Head of caudate nucleus (tissue), 42 donors: ENCODE data around the gene ENPP3.

ENCODE experiments used
- DNase-seq, 42 donors: peaks; one replicate each; pipeline versions ENCODE4 v3.0.0 to v3.0.0-alpha.2; 2020 to 2021; ENCODE audit warnings: mixed read lengths in 7 of 42
- intact Hi-C: fragments of 100-400 bp; cut with DNase I; formaldehyde crosslinking; loops from one replicate; pipeline ENCODE4 v1.15.0; 2022

ENPP3 gene

DNA sequence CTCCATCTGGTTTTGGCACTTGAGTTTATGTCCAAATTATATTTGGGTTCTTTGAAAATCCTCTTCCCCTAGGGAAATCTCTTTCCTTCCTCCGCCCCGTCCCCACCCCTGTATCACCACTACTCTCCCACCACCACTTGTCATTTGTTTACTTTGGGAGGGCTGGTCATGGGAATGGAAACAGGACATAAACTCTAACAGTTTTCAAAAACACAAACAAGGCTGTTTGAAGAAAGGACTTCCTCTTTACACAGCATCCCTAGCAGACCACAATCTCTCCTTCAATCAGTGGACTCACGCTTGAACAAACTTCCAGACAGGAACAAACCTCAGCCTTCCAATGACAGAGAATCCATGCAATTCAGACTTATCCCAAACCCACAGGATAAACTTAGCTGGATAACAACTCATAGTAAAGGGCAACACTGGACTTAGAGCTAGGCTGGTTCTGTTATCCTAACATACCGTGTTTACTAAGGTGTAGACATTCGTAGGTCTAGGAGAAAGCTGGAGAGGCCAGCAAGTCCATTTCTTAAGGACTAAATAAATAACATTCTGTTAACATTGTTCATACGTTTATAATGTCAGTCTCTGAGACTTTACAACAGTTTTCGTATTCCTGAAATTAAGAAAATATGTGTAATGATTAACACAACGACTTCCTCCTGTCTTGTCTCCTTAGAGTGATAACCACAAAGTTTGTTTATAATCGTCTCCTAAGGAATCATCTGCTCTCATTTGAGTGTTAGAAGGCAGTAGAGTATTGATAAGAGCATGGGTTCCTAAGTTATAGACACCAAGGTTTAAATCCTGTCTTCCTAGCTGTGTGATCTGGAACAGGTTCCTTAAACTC lies 117.8 kb downstream of the ENPP3 start:
- intact Hi-C loops = no loop called here
- no peak for DNase-seq

DNA sequence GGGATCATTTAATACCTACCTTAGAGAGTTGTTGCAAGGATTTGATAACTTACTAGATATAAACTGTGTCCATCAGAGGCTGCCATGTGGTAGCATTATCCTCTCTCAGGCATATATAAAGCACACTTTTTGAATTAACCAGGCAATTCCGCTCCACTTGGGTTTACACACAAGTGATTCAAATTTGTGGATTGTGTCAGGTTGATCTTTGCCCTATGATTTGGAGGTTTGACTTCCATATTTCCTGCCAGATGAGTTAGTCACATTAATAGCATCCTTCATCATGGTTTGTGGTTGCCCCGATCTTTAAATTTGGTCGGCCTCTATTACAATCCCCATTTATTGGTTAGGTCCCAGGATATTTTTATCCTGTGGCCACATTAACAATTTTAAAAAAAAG lies 118.5 kb downstream of the ENPP3 start:
- intact Hi-C loops = no loop called here
- DNase-seq = no peak

DNA sequence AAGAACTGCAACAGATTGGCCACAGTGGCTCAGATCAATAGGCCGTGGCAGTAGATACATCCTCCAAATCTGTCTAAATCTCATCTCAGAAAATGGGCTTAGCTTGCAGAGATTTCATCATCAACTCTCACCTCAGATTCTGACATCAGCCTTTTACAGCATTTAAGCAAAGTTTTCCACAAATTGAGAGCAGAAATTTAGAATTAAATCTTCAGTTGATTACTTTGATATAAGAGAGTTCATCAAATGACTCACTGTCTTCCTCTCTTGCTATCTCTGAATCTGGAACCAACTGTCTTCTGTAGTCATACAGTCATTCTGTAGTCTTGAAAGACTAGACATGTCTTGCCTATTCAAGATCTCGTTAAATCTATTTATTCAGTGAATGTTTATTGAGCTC lies 118.9 kb downstream of the ENPP3 start:
- intact Hi-C loops = no loop called here
- no peak for DNase-seq

DNA sequence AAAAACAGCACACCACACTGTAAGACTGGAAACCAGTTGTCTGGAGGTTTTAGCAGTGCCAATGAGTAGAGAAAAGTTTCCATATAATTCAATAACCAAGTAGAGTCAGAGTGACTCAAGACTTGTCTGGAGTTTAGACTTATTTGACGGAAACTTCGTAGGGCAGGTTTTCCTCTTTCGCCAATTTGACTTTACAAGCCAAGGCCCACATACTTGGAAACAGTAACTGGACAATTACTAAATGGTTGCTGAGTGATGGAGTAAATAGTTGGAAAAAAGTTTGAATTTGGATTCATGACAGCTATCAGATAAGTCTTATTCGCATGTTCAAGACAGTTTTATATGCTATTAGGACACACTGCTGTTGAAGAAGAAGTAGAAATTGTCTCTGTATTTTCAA lies 121.8 kb downstream of the ENPP3 start:
- intact Hi-C loops = no loop called here
- DNase-seq = no peak

DNA sequence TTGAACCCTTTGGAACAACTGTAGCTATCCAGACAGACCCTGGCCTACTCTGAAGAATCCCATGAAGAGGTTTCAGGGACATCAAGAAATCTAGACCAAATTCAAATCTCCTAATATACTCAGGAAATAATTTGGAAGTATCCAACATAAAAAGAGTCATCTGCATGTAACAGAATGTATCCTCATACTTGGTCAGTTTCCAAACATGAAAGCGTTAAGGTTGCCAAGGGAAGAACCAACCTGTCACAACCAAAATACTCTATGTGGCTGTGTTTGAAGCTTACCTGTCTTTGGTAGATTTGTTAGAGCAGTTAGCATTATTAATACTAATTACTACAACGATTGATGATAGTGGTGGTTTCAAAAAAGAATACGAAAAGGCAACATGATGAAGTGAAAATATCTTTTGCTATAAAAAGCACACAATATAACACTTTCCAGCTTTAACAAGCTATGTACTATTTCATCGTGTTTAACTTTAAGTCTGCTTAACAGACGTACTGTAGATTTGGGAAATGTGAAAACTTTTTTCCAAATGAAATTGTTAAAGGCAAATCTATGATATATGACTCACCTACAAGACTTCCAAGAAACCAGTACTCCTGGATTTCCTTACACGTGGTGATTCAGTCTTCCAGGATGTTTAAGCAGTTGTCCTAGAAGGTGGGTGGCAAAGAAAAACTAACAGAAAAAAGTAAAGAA lies 124.1 kb downstream of the ENPP3 start:
- no peak for DNase-seq
- intact Hi-C loops = no loop called here

DNA sequence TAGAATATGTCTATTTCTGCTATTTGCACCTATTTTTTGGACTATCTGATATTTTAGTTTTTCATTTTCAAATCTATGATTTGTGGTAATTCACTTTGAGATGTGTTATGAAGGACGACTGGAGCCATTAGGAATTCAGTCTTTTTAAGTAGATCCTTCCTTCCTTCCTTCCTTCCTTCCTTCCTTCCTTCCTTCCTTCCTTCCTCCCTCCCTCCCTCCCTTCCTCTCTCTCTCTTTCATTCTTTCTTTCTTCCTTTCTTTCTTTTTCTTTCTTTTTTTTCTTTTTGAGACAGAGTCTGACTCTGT lies 124.6 kb downstream of the ENPP3 start:
- intact Hi-C loops = no loop called here
- DNase-seq = no peak

DNA sequence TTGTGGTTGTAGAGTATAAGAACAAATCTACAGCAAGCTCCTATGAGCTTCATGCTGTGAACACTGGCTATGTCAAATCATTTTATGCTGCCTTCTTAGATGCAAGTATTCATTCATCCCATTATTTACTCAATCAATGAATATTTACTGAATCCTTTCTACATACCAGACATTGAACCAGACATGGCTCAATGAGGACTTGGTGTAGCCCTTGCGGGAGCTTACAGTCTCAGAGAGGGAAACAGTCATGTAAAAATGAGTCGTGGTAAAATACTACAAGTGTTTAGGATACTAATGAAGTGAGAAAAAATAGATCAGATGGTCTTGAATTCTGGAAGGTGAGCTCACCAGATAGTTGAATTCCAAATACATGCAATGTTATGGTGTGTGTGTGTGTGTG lies 125.9 kb downstream of the ENPP3 start:
- DNase-seq = no peak
- intact Hi-C loops = no loop called here

DNA sequence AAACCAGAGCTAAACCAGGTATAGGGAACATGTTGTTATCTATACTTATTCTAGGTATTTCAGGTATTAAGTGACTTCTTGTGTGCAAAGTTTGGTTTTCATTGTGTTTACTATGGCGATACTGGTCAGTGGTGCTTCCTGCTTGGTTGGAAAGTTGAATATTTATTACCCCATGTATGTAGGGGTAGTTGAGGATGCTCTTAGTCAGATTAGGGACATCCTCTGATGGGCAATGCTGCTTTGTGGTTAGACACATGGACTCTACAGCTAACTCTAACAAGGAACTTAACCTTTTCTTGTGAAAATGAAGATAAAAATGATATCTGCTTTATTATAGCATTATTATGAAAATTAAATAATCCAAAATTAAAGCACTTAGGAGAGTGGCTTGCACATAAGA lies 126.6 kb downstream of the ENPP3 start:
- intact Hi-C loops = no loop called here
- DNase-seq = no peak

DNA sequence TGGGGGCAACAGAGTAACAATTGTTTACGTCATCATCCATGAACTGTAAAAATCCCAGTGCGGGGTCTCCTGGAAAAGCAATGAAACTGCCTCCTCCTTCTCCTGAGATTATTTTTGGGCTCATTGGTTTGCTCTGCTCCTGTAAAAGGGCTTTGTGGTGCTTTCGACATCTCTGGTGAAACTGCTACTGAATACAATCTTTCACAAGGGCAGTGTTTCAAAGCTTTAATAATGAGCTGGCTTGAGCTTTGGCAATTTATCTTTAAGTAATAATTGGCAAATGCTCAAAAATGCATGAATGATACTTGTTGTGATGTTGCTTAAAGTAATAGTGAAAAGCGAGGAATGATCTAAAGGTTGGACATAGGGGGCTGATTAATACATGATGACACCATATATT lies 127.2 kb downstream of the ENPP3 start:
- intact Hi-C loops = no loop called here

DNA sequence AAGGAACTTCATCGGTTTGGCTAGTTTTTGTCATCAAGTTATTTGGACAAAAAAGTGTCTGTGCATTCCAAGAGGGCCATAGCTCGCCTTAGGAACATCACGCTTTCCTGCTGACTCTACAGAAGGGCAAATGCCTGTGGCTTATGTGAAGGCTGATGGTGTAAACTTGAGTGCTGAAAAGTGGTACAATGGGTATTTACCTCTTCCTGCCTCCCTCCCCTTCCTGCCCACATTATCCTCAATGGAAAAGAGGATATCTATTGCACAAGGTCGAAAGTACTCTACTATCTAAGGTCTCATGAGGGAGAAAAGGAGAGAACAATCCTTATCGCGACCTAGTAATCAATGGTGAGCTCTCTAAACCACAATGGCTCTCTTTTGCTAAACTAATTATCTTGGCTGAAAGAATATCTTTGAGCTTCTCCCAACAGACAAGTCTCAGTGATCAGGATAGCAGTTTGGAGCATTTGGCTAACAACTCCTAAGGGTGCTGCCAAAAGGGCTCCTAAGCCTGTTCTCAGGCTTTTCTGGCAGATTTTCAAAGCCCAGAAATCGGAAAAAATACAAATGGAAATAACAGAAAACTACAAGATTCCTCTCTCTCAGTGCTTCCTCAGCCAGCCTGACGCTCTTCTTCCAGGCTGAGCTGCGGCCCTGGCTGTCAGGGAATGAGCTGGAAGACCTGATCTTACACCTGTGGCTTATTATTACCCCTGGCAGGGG lies 128.1 kb downstream of the ENPP3 start:
- DNase-seq = no peak
- intact Hi-C loops = no loop called here

More for the DNA sequence above, 127.2 kb downstream of the ENPP3 start:
- DNase-seq = no peak

DNA sequence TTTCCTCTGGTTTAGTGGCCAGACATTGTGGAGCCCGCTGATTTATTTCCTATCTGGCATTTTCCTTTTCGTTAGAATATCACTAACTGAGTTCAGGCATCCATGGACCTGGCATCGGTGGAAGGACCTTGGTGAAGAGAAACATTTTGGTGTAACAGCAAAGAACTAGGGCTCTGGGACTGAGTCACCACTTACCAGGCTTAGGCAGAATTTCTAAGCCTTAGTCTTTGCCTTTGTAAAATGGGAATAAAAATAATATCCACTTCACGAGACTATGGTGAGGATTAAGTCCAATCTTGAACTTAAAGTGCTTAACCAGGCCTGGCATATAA lies 128.7 kb downstream of the ENPP3 start:
- no peak for DNase-seq
- intact Hi-C loops = no loop called here

DNA sequence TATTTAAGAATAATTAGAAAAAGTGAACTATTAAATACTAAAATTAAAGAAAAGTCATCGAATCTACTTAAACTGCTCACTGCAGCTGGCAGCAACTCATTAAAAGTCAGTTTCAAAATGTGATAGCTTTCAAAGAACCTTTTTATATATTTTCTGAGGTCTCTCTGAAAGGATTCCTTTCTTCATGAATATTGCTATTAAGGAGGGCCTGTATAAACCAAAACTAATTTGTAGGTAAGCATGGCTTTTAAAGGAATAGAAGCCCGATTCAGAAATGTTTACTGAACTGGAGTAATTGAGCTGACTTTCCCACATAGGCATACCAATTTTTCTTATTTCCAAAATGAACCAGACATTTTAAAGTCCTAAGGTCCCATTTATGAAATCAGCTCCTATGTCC lies 129.5 kb downstream of the ENPP3 start:
- DNase-seq = no peak
- intact Hi-C loops = no loop called here

DNA sequence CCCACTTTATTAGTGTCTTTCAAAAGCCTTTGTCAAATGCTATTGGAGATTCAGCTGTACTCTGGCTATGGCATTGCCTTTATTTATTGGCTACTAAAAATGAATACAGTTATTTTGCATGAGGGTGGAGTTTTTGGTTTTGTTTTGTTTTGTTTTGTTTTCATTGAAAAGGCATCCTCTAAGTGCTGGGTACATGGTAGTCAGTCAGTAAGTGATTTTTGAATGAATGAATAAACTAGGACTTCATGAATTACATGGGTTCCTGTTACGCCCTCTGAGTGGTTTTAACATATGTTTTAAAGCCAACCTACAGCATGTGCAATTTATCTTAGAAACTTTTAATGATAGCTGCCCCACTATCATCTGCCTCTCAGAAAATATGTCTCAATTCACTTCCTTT lies 131.9 kb downstream of the ENPP3 start:
- intact Hi-C loops = no loop called here
- DNase-seq = no peak

DNA sequence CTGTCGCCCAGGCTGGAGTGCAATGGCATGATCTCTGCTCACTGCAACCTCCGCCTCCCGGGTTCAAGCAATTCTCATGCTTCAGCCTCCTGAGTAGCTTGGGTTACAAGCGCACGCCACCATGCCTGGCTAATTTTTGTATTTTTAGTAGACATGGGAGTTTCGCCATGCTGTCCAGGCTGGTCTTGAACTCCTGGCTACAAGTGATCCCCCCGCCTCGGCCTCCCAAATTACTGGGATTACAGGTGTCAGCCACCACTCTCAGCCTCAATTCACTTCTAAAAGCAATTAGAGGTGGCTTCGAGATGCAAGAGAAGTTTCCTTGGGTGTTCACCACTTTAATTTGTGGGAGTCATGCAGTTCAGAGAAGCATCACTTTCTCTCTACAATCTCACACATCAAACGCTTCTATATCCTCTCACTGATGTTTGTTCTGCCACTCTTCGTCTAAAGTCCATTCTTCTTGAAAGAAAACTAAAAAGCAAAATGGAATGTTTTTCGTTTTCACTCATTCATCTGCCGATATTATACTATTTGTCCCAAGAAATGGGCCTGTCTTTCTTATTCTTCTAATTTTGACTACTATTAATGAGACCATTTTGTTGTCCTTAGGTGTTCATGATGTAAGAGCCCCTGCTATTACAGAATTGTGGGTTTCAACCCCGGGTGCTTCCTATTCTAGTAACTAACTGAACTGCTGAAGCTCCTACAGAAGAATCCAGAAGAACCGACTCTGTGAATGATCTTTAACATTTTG lies 132.5 kb downstream of the ENPP3 start:
- intact Hi-C loops = no loop called here
- DNase-seq = no peak

DNA sequence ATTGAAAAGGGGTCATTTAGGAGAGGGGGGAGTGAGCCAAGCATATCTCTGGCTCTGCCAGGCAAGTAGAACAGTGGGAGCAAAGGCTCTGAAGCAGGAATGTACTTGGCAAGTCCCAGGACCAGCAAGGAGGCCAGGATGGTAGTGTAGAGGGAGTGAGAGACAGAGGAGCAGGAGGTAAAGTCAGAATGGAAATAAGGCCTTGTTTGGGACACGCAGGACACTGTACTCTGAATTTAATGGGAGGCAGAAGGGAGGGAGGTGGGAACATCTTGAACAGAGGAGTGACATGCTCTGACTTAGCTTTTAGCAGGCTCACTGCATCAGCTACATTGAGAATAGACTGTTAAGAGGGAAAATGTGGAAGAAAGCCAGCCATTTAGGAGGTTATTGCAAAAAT lies 133.7 kb downstream of the ENPP3 start:
- intact Hi-C loops = no loop called here
- DNase-seq = no peak

DNA sequence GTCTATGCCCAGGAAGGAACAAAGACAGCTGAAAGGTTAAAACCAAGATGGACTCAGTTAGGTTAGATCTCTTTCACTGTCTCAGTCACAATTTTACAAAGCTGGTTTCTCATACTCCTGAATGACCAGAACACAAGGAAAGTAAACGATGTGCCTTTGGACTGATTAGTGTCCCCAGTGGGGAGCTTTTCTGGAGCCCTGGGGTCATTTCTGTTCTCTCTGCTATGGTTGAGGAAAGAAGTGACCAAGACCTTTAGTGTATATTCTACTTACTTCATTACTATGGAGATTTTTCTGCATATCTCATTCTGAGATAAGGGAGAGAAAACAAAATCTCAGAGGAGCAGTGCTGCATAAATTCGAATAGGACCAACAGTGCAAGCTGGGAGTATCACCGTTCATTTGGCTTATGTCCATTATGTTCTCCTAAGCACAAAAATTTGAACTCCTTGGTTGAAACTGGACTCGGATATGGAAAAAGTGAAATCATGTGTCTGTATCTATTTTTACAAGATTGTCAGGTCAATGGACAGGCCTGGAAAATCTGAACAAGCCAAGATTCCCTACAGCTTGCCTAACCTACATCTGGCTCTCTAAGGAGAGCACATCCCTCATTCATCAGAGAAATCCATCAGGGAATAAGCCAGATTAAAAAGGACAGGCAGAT lies 136.3 kb downstream of the ENPP3 start:
- intact Hi-C loops = no loop called here
- DNase-seq = no peak

DNA sequence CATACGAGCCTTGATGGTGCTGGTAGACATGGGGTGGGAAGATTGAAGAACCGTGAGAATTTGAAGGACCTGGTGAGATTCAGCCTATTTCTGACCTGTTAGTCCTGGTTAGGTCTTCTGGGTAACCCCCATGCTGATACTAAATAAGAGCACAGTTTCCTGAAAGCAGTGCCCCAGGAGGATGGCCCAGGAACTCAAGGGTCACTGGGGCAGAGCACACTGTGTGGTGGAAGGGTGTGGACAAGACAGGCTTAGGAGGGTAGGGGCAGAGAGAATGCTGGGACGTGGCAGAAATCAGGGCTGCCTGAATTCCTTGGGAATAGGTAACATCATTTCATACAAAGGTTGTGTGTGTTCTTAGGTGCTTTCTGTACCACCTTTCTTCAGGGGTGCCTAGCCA lies 138.8 kb downstream of the ENPP3 start:
- intact Hi-C loops = no loop called here
- no peak for DNase-seq

DNA sequence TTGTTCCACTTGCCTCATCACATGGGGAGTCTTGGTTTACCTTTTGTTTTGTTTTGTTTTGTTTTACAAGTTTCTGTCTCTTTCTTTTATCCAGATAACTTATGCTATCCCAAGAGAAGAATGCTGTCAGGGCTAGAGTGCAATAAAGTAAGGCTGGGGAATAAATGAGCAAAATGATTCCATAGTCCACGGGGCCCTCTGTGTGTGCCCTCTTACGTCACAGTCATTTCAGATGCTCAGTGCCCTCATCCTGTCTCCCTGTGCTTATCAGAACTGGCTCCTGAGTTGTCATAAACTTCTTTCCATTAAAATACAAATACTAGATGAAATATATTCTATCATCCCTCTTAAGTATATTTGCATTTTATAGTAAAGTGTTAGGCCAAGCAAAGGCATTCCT lies 139.9 kb downstream of the ENPP3 start:
- intact Hi-C loops = no loop called here
- no peak for DNase-seq

DNA sequence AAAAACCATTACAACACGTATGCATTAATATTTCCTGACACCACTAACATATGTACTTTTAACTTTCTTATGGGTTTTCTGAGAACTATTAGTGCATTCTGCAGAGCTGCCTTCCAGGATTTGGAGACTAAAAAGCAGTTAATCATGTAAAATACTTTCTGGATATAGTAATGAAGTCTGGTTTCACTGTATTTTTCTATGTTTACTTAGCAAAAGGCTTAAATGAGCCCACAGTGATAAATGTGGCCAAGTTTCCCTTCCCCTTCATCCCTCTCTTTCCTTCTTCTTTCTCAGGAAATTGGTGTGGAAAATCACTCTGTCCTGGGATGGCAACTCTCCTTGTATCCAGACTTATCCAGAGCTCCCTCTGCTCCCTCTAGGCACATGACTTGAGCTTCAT lies 141.1 kb downstream of the ENPP3 start:
- intact Hi-C loops = no loop called here

More for the DNA sequence above, 141.1 kb downstream of the ENPP3 start:
- DNase-seq = no peak
